ENCODE results near the gene ZNF419. TPM values are rescaled to one million over a fixed set of nuclear protein-coding genes. Genes with fewer than 3 reads are reported as not detected.
"Not testable (repeated sequence)": the region's sequence is repeated elsewhere in the genome, so short reads cannot be mapped to it uniquely, and the experiment has no call there.

Gene ZNF419
- total RNA-seq, result 1 to 10 TPM; 3.6 to 4.4 TPM

DNA sequence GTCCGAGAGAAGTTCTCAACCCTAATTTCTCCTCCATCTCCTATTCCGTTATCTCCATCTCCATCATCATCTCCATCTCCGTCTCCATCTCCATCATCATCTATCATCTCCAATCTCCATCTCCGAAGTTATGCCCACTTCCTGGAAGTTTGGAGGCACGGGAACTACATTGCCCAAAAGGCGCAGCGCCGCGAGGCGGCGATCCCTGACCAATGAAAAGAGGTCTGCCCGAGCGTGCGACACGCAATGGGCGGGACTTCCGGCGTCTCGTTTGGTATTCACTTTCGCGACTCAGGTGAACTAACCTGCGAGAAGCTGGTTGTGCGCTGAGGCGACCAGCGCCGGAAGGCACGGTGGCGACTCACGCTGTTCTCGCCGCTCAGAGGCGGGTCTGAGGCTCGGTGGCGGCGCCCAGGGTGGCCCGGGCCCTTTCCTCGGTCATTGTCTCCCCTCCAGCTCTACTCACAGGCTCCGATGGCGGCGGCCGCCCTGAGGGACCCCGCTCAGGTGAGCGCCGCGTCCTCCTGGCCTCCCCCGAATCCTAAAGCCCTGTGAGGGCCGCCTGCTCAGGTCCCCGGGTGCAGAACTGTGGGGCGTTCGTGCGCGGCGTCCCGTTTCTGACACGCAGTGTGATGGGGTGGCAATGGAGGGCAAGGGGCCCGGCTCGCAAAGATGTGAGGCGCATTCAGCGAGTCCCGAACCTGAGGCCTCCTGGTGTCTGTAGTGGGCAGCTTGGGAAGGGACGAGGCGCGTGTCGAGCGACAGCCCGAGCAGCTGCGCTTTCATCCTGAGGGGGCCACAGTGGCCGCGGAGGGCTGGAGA lies at the start of gene ZNF419:
TSS of gene ZNF419 (plus strand) at position 274 of the 822 bp plus-strand sequence. CDS start at position 475, 201 bp downstream.
- Histone ChIP-seq H3K4me3 (peak within 1 kb of the TSS; percentile 98), H3K27ac (peak within 1 kb of the TSS; percentile 40), H3K9ac (ENCODE audit: low read depth in 2 of 2, low read length in 2 of 2) (peak within 1 kb of the TSS; percentile 59 to 77)
- H3K36me3 ChIP-seq; H3K9me3 ChIP-seq; H3K4me1 ChIP-seq; intact Hi-C loops (cut with DNase I); H3K27me3 ChIP-seq: not testable (repeated sequence)
- DNase-seq, result peak; percentile 96

GRCh38 chr19:57437931-57438330 lies 49.6 kb upstream of the ZNF419 start:
- Histone ChIP-seq H3K27me3 (no peaks in the 10 kb centered on the region), H3K4me1 (no peaks in the 10 kb centered on the region), H3K27ac (no peak overlapping the region), H3K4me3 (no peak overlapping the region), H3K9ac (ENCODE audit: low read depth in 2 of 2, low read length in 2 of 2) (no peak overlapping the region), H3K36me3 (no peaks in the 10 kb centered on the region), H3K9me3 (no peaks in the 10 kb centered on the region)
- intact Hi-C loops (cut with DNase I), result no loop called here
- DNase-seq, result no peak
- no peak for TF ChIP-seq CTCF (IDR thresholded peaks at IDR 0.05)

DNA sequence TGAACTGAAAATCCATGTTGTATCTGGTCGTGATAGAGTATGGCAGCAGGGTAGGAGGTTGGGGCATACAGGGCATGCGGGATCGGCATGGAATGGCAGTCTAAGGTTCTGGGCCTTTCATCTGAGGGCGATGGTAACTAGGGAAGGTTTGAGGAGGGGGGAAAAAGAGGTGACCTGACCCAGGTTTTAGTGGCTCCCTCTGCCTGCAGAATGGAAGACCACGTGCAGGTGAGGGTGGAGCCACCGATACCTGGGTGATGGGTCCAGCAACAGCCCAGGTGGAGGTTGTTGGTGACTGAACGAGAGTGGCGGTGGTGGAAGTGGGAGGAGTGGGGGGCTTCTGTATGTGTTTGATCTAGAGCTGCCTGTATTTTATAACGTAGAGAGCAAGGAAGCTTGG lies 48.6 kb upstream of the ZNF419 start:
- H3K4me3 ChIP-seq, result no peak overlapping the region
- H3K9me3 ChIP-seq, result peaks cover 6% of the 10 kb centered on the region
- H3K36me3 ChIP-seq, result peaks cover 6% of the 10 kb centered on the region
- no peak overlapping the region for H3K27ac ChIP-seq
- intact Hi-C loops (cut with DNase I), result no loop called here
- no peak overlapping the region for H3K9ac ChIP-seq (ENCODE audit: low read depth in 2 of 2, low read length in 2 of 2)
- H3K4me1 ChIP-seq, result no peaks in the 10 kb centered on the region
- no peak for DNase-seq
- no peaks in the 10 kb centered on the region for H3K27me3 ChIP-seq
- TF ChIP-seq CTCF (IDR thresholded peaks at IDR 0.05), result no peak

GRCh38 chr19:57441979-57442752 lies 45.4 kb upstream of the ZNF419 start:
- no peak overlapping the region for H3K4me3 ChIP-seq
- no peaks in the 10 kb centered on the region for H3K4me1 ChIP-seq
- DNase-seq, result no peak
- H3K27me3 ChIP-seq, result no peaks in the 10 kb centered on the region
- intact Hi-C loops (cut with DNase I), result no loop called here
- H3K9me3 ChIP-seq, result peaks cover 11% of the 10 kb centered on the region
- peaks cover 12% of the 10 kb centered on the region for H3K36me3 ChIP-seq
- no peak overlapping the region for H3K9ac ChIP-seq (ENCODE audit: low read depth in 2 of 2, low read length in 2 of 2)
- H3K27ac ChIP-seq, result no peak overlapping the region
- no peak for TF ChIP-seq CTCF (IDR thresholded peaks at IDR 0.05)

GRCh38 chr19:57443121-57443696 lies 44.3 kb upstream of the ZNF419 start:
- H3K9ac ChIP-seq (ENCODE audit: low read depth in 2 of 2, low read length in 2 of 2), result no peak overlapping the region
- peaks cover 12% of the 10 kb centered on the region for H3K36me3 ChIP-seq
- intact Hi-C loops (cut with DNase I), result no loop called here
- no peak overlapping the region for H3K4me3 ChIP-seq
- peaks cover 11% of the 10 kb centered on the region for H3K9me3 ChIP-seq
- TF ChIP-seq CTCF (IDR thresholded peaks at IDR 0.05), result no peak
- no peaks in the 10 kb centered on the region for H3K4me1 ChIP-seq
- H3K27me3 ChIP-seq, result no peaks in the 10 kb centered on the region
- DNase-seq, result no peak
- H3K27ac ChIP-seq, result no peak overlapping the region
